Activated CD8-positive, alpha-beta T cell treated with anti-CD3 and anti-CD28 coated beads for 36 hours (primary cell): ENCODE measurements around the gene FGF22. TPM values are rescaled to one million over a fixed set of nuclear protein-coding genes. Genes with fewer than 3 reads are reported as not detected.
"Not testable (repeated sequence)": the region's sequence is repeated elsewhere in the genome, so short reads cannot be mapped to it uniquely, and the experiment has no call there.

ENCODE experiments used
- ATAC-seq: fragments of 200-7000 bp; cut with Tn5 transposase; one replicate; pipeline ENCODE4 v1.10.0; 2021; ENCODE audit warnings: mild to moderate bottlenecking, moderate library complexity
- CTCF ChIA-PET: fragments of 350-600 bp; sonication (Branson Sonifier 250); formaldehyde crosslinking; loops from one replicate; lab custom pipeline; 2021; ENCODE audit warnings: antibody characterized with exemption; lab: Charles Lee
- POLR2A ChIA-PET: fragments of 350-600 bp; sonication (Branson Sonifier 250); formaldehyde crosslinking; loops from one replicate; lab custom pipeline; 2021; ENCODE audit warnings: antibody characterized with exemption; lab: Charles Lee
- DNase-seq: peaks from one replicate; pipeline ENCODE4 v3.0.0-alpha.2; 2020
- H3K27ac Mint-ChIP-seq: one replicate; pipeline ENCODE4 v1.8.0; 2021; ENCODE audit warnings: mild to moderate bottlenecking, mixed read lengths
- H3K27me3 Mint-ChIP-seq: one replicate; pipeline ENCODE4 v1.8.0; 2021; ENCODE audit warnings: mixed read lengths
- H3K36me3 Mint-ChIP-seq: one replicate; pipeline ENCODE4 v1.8.0; 2021; ENCODE audit warnings: low read depth, mixed read lengths
- H3K4me1 Mint-ChIP-seq: one replicate; pipeline ENCODE4 v1.8.0; 2021; ENCODE audit warnings: low read depth, mixed read lengths
- H3K4me3 Mint-ChIP-seq: one replicate; pipeline ENCODE4 v1.8.0; 2021; ENCODE audit warnings: mild to moderate bottlenecking, moderate library complexity, mixed read lengths
- H3K9me3 Mint-ChIP-seq: one replicate; pipeline ENCODE4 v1.8.0; 2021; ENCODE audit warnings: mixed read lengths
- CTCF ChIP-seq: fragments of 200-600 bp; IDR thresholded peaks from one replicate; pipeline ENCODE4 v1.8.0; 2022; ENCODE audit warnings: antibody characterized with exemption, mild to moderate bottlenecking
- intact Hi-C: fragments of 100-400 bp; cut with micrococcal nuclease; formaldehyde crosslinking; loops from one replicate; pipeline ENCODE4 v1.10.0; 2022
- total RNA-seq, 2 experiments: library from RNA; stranded (reverse); gene quantifications; one replicate each; pipeline ENCODE4 v1.2.3, GENCODE V29; 2021

Gene FGF22
- total RNA-seq, 2 experiments from 2014 or later, result 0.16 TPM; not detected in 1

- H3K36me3 Mint-ChIP-seq, result peaks cover 25% of the 10 kb centered on the region
- peak overlapping the region; percentile 95 for H3K4me3 Mint-ChIP-seq
- peaks cover 3% of the 10 kb centered on the region for H3K27me3 Mint-ChIP-seq
- H3K27ac Mint-ChIP-seq, result peak overlapping the region; percentile 86
- CTCF ChIA-PET, result interaction anchor here (1.2 to 1.9 kb wide), 3 partner anchors 70 to 153 kb away, joined by 3 to 13 read pairs (median 4); no protein-coding TSS in a partner anchor
- peaks cover 20% of the 10 kb centered on the region for H3K4me1 Mint-ChIP-seq
- DNase-seq (no peak), ATAC-seq (no peak)
- no peak for TF ChIP-seq CTCF
- intact Hi-C loops, result loop anchor here (1.0 kb wide), 1 partner anchor 71 kb away; no protein-coding TSS in a partner anchor
- POLR2A ChIA-PET, result interaction anchor here (0.7 to 1.3 kb wide), 6 partner anchors 12 to 135 kb away, joined by 3 to 7 read pairs (median 4); partner anchors contain the start of genes FSTL3 and POLRMT
- H3K9me3 Mint-ChIP-seq, result no peaks in the 10 kb centered on the region
Measured at GRCh38 chr19:663682-664117, 24.0 kb downstream of the FGF22 start.

- DNase-seq, result peak; percentile 84
Measured at GRCh38 chr19:664913-665443, 25.3 kb downstream of the FGF22 start.

GRCh38 chr19:666985-667573 is 27.4 kb downstream of the FGF22 start:
- intact Hi-C loops, H3K27ac Mint-ChIP-seq, ATAC-seq, H3K36me3 Mint-ChIP-seq, H3K9me3 Mint-ChIP-seq, H3K4me3 Mint-ChIP-seq, H3K4me1 Mint-ChIP-seq, H3K27me3 Mint-ChIP-seq, DNase-seq, POLR2A ChIA-PET: not testable (repeated sequence)
- CTCF ChIA-PET, result interaction anchor here (1.0 to 1.6 kb wide), 3 partner anchors 14 to 67 kb away, joined by 3 to 4 read pairs (median 4); no protein-coding TSS in a partner anchor

More at GRCh38 chr19:664913-665443, 25.3 kb downstream of the FGF22 start:
- peak; percentile 98 for TF ChIP-seq CTCF
- intact Hi-C loops, result loop anchor here (1.0 kb wide), 1 partner anchor 69 kb away; no protein-coding TSS in a partner anchor
- peaks cover 13% of the 10 kb centered on the region for H3K4me1 Mint-ChIP-seq
- peak overlapping the region; percentile 35 for H3K4me3 Mint-ChIP-seq
- ChIA-PET POLR2A (no interaction called here), CTCF (no interaction called here)
- peaks cover 16% of the 10 kb centered on the region for H3K36me3 Mint-ChIP-seq
- H3K27me3 Mint-ChIP-seq, result peaks cover 8% of the 10 kb centered on the region
- no peak for ATAC-seq
- H3K27ac Mint-ChIP-seq, result peak overlapping the region; percentile 63
- no peaks in the 10 kb centered on the region for H3K9me3 Mint-ChIP-seq

- H3K4me3 Mint-ChIP-seq, POLR2A ChIA-PET, DNase-seq, H3K36me3 Mint-ChIP-seq, H3K9me3 Mint-ChIP-seq, H3K27ac Mint-ChIP-seq, H3K4me1 Mint-ChIP-seq, ATAC-seq, intact Hi-C loops: not testable (repeated sequence)
- peaks cover 11% of the 10 kb centered on the region for H3K27me3 Mint-ChIP-seq
- CTCF ChIA-PET, result interaction anchor here (1.0 to 2.4 kb wide), 2 partner anchors 65 to 69 kb away, joined by 5 to 10 read pairs; no protein-coding TSS in a partner anchor
Measured at GRCh38 chr19:668675-669434, 29.2 kb downstream of the FGF22 start.

- Mint-ChIP-seq H3K27me3 (peaks cover 21% of the 10 kb centered on the region), H3K9me3 (no peaks in the 10 kb centered on the region), H3K27ac (no peak overlapping the region), H3K4me3 (no peak overlapping the region), H3K36me3 (no peaks in the 10 kb centered on the region), H3K4me1 (peaks cover 2% of the 10 kb centered on the region)
- TF ChIP-seq CTCF, result no peak
- ChIA-PET POLR2A (interaction anchor here (1.0 kb wide), 1 partner anchor 9 kb away, joined by 3 read pairs; no protein-coding TSS in a partner anchor), CTCF (interaction anchor here (1.2 to 2.4 kb wide), 2 partner anchors 9 to 63 kb away, joined by 8 to 10 read pairs; no protein-coding TSS in a partner anchor)
- no peak for ATAC-seq
- intact Hi-C loops, result no loop called here
- peak; percentile 35 for DNase-seq
Measured at GRCh38 chr19:670609-671075, 31.0 kb downstream of the FGF22 start.
